ENCODE results near the gene MLC1. TPM values are rescaled to one million over a fixed set of nuclear protein-coding genes. Genes with fewer than 3 reads are reported as not detected.

MLC1 gene
- total and polyA plus RNA-seq, 10 of the 15 experiments (the other 5 are each of a cell fraction or from before 2014, with no cell fraction given), result 0.03 to 0.15 (median 0.07) TPM; not detected in 7

DNA sequence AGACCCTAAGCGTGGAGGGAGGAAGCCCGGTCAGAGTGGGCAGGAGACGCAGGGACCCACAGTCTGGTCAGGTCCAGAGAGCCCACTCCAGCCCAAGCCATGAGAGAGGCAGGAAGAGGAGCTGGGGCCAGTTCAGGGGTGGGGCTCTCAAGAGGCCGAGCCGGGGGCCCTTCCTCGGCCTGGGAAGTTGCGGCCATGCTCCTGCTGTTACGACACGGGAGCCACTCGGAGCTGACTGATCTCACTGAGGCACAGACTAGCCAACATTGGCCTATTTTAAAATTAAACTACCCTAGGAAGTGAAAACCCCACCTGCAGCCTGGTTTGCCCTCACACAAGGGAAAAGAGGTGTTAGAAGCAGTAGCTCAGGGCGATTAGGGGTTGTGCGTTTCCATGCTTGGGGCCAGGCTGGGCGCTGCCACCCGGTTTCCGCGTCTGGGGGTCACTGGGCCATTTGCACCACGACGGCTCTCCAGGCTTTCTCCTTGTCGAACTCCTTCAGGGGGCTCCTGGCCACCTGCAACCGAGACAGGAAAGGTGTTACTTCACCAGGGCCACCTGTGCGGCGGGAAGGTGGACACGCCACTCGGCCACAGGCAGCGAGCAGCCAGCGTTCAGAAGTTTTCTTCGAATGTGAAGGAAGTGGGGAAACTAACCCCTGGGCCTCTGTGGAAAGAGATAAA, 23.9 kb downstream of the MLC1 start (continued):
- no peak for TF ChIP-seq MYB (IDR thresholded peaks at IDR 0.05; ENCODE audit: borderline replicate concordance, low read depth, low read length)

- no peaks in the 10 kb centered on the region; a peak in 2 of 4 replicates for H3K27me3 ChIP-seq (replicated peaks in 1 of 2; ENCODE audit: control insufficient read depth in 2 of 2, insufficient read depth in 2 of 2, low read length in 1 of 2)
- H2AFZ ChIP-seq (ENCODE audit: control insufficient read depth, low read depth, low read length), result no peak overlapping the region
- BruUV-seq (replicated peaks), result no TSS peak
- no peak overlapping the region for H3K27ac ChIP-seq (ENCODE audit: control insufficient read depth, insufficient read depth)
- 53% methylated on average over 28 of the region's 28 CpGs for WGBS (ENCODE audit: insufficient coverage, insufficient replicate concordance, low lambda C conversion rate, missing lambda C conversion rate)
- FAIRE-seq, result no peak
- H4K20me1 ChIP-seq (ENCODE audit: control insufficient read depth, insufficient read depth), result no peaks in the 10 kb centered on the region
- H3K4me2 ChIP-seq (ENCODE audit: control insufficient read depth, insufficient read depth), result no peak overlapping the region
- 0 out of 2 replicates have a peak, but pooled peaks cover 3% of the 10 kb centered on the region for H3K4me1 ChIP-seq (ENCODE audit: control insufficient read depth, insufficient read depth, low read length)
- SMC1A ChIA-PET (ENCODE audit: uncharacterized antibody, unreplicated experiment), result no interaction called here
- in situ Hi-C loops (cut with MboI), result no loop called here
- H3K9ac ChIP-seq (ENCODE audit: control insufficient read depth, insufficient read depth, low read length), result no peak overlapping the region
- POLR2A ChIA-PET, result no interaction called here
- RAD21 ChIA-PET (ENCODE audit: unreplicated experiment), result no interaction called here
- no peaks in the 10 kb centered on the region for H3K9me3 ChIP-seq (replicated peaks; ENCODE audit: control insufficient read depth, insufficient read depth, low read length)
- CTCF ChIA-PET, result no interaction called here
- intact Hi-C loops (cut with micrococcal nuclease; ENCODE audit: unreplicated experiment), result no loop called here
- DNase-seq (ENCODE audit: low read depth, low spot score), result no peak
- no peaks in the 10 kb centered on the region for H3K79me2 ChIP-seq (ENCODE audit: control insufficient read depth, insufficient read depth, low read length)
- H3K4me3 ChIP-seq, result no peak overlapping the region
- no peak for ATAC-seq
- H3K36me3 ChIP-seq (ENCODE audit: control insufficient read depth in 2 of 2, insufficient read depth in 2 of 2, low read length in 1 of 2), result no peaks in the 10 kb centered on the region
- TF ChIP-seq SMC3 (IDR thresholded peaks at IDR 0.05; ENCODE audit: borderline replicate concordance, low read length), result no peak
- TF ChIP-seq JUND (IDR thresholded peaks at IDR 0.05; ENCODE audit: low read depth, low read length), result no peak
- no peak for TF ChIP-seq FOXK2 (IDR thresholded peaks at IDR 0.05)
- no peak for TF ChIP-seq ZNF622 (IDR thresholded peaks at IDR 0.05)
- TF ChIP-seq CUX1 (IDR thresholded peaks at IDR 0.05; ENCODE audit: insufficient replicate concordance, low read depth, low read length), result no peak
- TF ChIP-seq TCF7 (IDR thresholded peaks at IDR 0.05; ENCODE audit: borderline replicate concordance), result no peak
- TF ChIP-seq GATAD2B (conservative IDR thresholded peaks at IDR 0.05; ENCODE audit: low read depth), result no peak
- TF ChIP-seq EP300 (IDR thresholded peaks at IDR 0.05; ENCODE audit: borderline replicate concordance in 1 of 2, control insufficient read depth in 1 of 2, low read depth in 2 of 2, low read length in 2 of 2), result no peak
- TF ChIP-seq EZH2 (IDR thresholded peaks at IDR 0.05; ENCODE audit: borderline replicate concordance, control insufficient read depth, low read depth, low read length), result no peak
- TF ChIP-seq HCFC1 (IDR thresholded peaks at IDR 0.05; ENCODE audit: low read length), result no peak
- TF ChIP-seq SUZ12 (IDR thresholded peaks at IDR 0.05; ENCODE audit: unreplicated experiment), result no peak
- no peak for TF ChIP-seq ZNF274 (IDR thresholded peaks at IDR 0.05; ENCODE audit: insufficient read depth, insufficient read length)
- no peak for TF ChIP-seq ATF3 (IDR thresholded peaks at IDR 0.05; ENCODE audit: borderline replicate concordance, extremely low read depth, low read depth, low read length)
- TF ChIP-seq PML (IDR thresholded peaks at IDR 0.05; ENCODE audit: low read length), result no peak
Observed at GRCh38 chr22:50060441-50061140, 24.6 kb downstream of the MLC1 start.

Data from GM12878 (cell line).